ENCODE results near the gene IGFL4. TPM values are rescaled to one million over a fixed set of nuclear protein-coding genes. Genes with fewer than 3 reads are reported as not detected.

The IGFL4 gene
- total RNA-seq, 4 donors from 2014 or later, result not detected

- in situ Hi-C loops (cut with MboI; ENCODE audit: low pct_ligation_motif_present in 1 of 4, low pct_unique_long_range_greater_than_20kb in 1 of 4, low sequenced_read_pairs in 3 of 4) (no loop called here), intact Hi-C loops (cut with DNase I; ENCODE audit: low total_unique reads) (no loop called here)
- H3K27ac ChIP-seq, result no peak overlapping the region
- H3K4me3 ChIP-seq, result no peak overlapping the region
- peak; percentile 69 for DNase-seq
- peaks cover 23% of the 10 kb centered on the region for H3K27me3 ChIP-seq
- H3K36me3 ChIP-seq, result no peaks in the 10 kb centered on the region
- no peak for TF ChIP-seq POLR2AphosphoS5 (IDR thresholded peaks at IDR 0.05)
- TF ChIP-seq EP300 (IDR thresholded peaks at IDR 0.05; ENCODE audit: low read depth), result no peak
- peak; percentile 67 to 91 (median 87) for TF ChIP-seq CTCF (IDR thresholded peaks at IDR 0.05)
- 71 to 80% methylated on average over 1 to 28 of the region's 28 CpGs for WGBS, 2 donors (ENCODE audit: low coverage in 1 of 2)
- no peaks in the 10 kb centered on the region for H3K9me3 ChIP-seq
- peaks cover 2 to 6% (median 5%) of the 10 kb centered on the region in 4 donors for H3K4me1 ChIP-seq
Observed at GRCh38 chr19:46009530-46010510, 31.0 kb downstream of the IGFL4 start.

- H3K9me3 ChIP-seq, result no peaks in the 10 kb centered on the region
- H3K27ac ChIP-seq, result no peak overlapping the region
- 95% methylated on average over 13 of the region's 13 CpGs; no CpG with 5 or more reads in 1 of the 2 donors for WGBS, 2 donors (ENCODE audit: low coverage in 1 of 2)
- no peak for DNase-seq
- no peak overlapping the region for H3K4me3 ChIP-seq
- TF ChIP-seq CTCF (IDR thresholded peaks at IDR 0.05) (no peak), POLR2A (IDR thresholded peaks at IDR 0.05) (no peak), POLR2AphosphoS5 (IDR thresholded peaks at IDR 0.05) (no peak), EP300 (IDR thresholded peaks at IDR 0.05; ENCODE audit: low read depth) (no peak)
- no peaks in the 10 kb centered on the region for H3K27me3 ChIP-seq
- in situ Hi-C loops (cut with MboI; ENCODE audit: low pct_ligation_motif_present in 1 of 4, low pct_unique_long_range_greater_than_20kb in 1 of 4, low sequenced_read_pairs in 3 of 4) (no loop called here), intact Hi-C loops (cut with DNase I; ENCODE audit: low total_unique reads) (no loop called here)
- no peaks in the 10 kb centered on the region for H3K4me1 ChIP-seq
- H3K36me3 ChIP-seq, result no peaks in the 10 kb centered on the region
Observed at GRCh38 chr19:46006411-46006810, 34.4 kb downstream of the IGFL4 start.

GRCh38 chr19:46002678-46003275 lies 38.0 kb downstream of the IGFL4 start:
- intact Hi-C loops (cut with DNase I; ENCODE audit: low total_unique reads) (no loop called here), in situ Hi-C loops (cut with MboI; ENCODE audit: low pct_ligation_motif_present in 1 of 4, low pct_unique_long_range_greater_than_20kb in 1 of 4, low sequenced_read_pairs in 3 of 4) (no loop called here)
- TF ChIP-seq POLR2A (IDR thresholded peaks at IDR 0.05), result no peak
- TF ChIP-seq CTCF (IDR thresholded peaks at IDR 0.05), result no peak
- TF ChIP-seq EP300 (IDR thresholded peaks at IDR 0.05; ENCODE audit: low read depth), result no peak
- no peak for TF ChIP-seq POLR2AphosphoS5 (IDR thresholded peaks at IDR 0.05)
- Histone ChIP-seq H3K4me1 (peaks cover 6 to 14% (median 9%) of the 10 kb centered on the region in 4 donors), H3K27me3 (no peaks in the 10 kb centered on the region), H3K36me3 (no peaks in the 10 kb centered on the region), H3K27ac (no peak overlapping the region), H3K4me3 (no peak overlapping the region), H3K9me3 (no peaks in the 10 kb centered on the region)
- no peak for DNase-seq
- WGBS, 2 donors (ENCODE audit: low coverage in 1 of 2), result 96% methylated on average over 15 of the region's 15 CpGs; no CpG with 5 or more reads in 1 of the 2 donors

GRCh38 chr19:46000491-46001246 lies 40.1 kb downstream of the IGFL4 start:
- WGBS, 2 donors (ENCODE audit: low coverage in 1 of 2), result 7 to 14% methylated on average over 6 to 29 of the region's 34 CpGs
- Histone ChIP-seq H3K4me1 (peaks cover 13 to 19% (median 15%) of the 10 kb centered on the region in 4 donors), H3K36me3 (no peaks in the 10 kb centered on the region), H3K27ac (no peak overlapping the region), H3K27me3 (no peaks in the 10 kb centered on the region), H3K9me3 (no peaks in the 10 kb centered on the region), H3K4me3 (no peak overlapping the region)
- in situ Hi-C loops (cut with MboI; ENCODE audit: low pct_ligation_motif_present in 1 of 4, low pct_unique_long_range_greater_than_20kb in 1 of 4, low sequenced_read_pairs in 3 of 4) (no loop called here), intact Hi-C loops (cut with DNase I; ENCODE audit: low total_unique reads) (no loop called here)
- no peak for TF ChIP-seq POLR2A (IDR thresholded peaks at IDR 0.05)
- TF ChIP-seq POLR2AphosphoS5 (IDR thresholded peaks at IDR 0.05), result no peak
- no peak for TF ChIP-seq EP300 (IDR thresholded peaks at IDR 0.05; ENCODE audit: low read depth)
- no peak for TF ChIP-seq CTCF (IDR thresholded peaks at IDR 0.05)
- peak; percentile 69 for DNase-seq

All from transverse colon (tissue), 4 donors.